PC-9 (cell line): ENCODE data around the gene KIAA0513. TPM values are rescaled to one million over a fixed set of nuclear protein-coding genes. Genes with fewer than 3 reads are reported as not detected.

ENCODE experiments used
- BruUV-seq: library from RNA; stranded (reverse); fragments of 400-500 nt; replicated peaks from 2 replicates; lab custom pipeline; 2021; lab: Mats Ljungman, UMichigan
- CTCF ChIA-PET: fragments of 300-600 bp; sonication (Branson Sonifier 250); formaldehyde crosslinking; loops from one replicate; lab custom pipeline; 2022; ENCODE audit warnings: antibody characterized with exemption; lab: Charles Lee
- POLR2A ChIA-PET: fragments of 300-600 bp; sonication (Branson Sonifier 250); formaldehyde crosslinking; loops from one replicate; lab custom pipeline; 2022; ENCODE audit warnings: antibody characterized with exemption; ENCODE audit not compliant: unreplicated experiment; lab: Charles Lee
- DNase-seq, 2 experiments: peaks; one replicate each; pipeline versions ENCODE4 v3.0.0 to v3.0.0-alpha.2; 2015 to 2022; ENCODE audit warnings: mixed read lengths in 1 of 2
- H2AFZ ChIP-seq: fragments of 200-600 bp; sonication (generic); 2 replicates; pipeline ENCODE4 v1.8.1; 2017; ENCODE audit warnings: antibody characterized with exemption
- H3F3A ChIP-seq: fragments of 200-600 bp; sonication (generic); 2 replicates; pipeline ENCODE4 v1.8.1; 2017; ENCODE audit warnings: antibody characterized with exemption, mild to moderate bottlenecking, low read depth; ENCODE audit not compliant: insufficient read depth
- H3K27ac ChIP-seq: fragments of 200-600 bp; sonication (generic); 2 replicates; pipeline ENCODE4 v1.6.1; 2016; ENCODE audit warnings: mixed run types
- H3K27me3 ChIP-seq: fragments of 200-600 bp; sonication (generic); 2 replicates; pipeline ENCODE4 v1.6.1; 2016; ENCODE audit warnings: low read depth, mixed run types; ENCODE audit not compliant: insufficient read depth
- H3K36me3 ChIP-seq: fragments of 200-600 bp; sonication (generic); 2 replicates; pipeline ENCODE4 v1.6.1; 2016; ENCODE audit warnings: low read depth, mixed run types
- H3K4me1 ChIP-seq: fragments of 200-600 bp; sonication (generic); replicated peaks from 2 replicates; pipeline ENCODE4 v1.6.1; 2016; ENCODE audit warnings: mixed run types; ENCODE audit not compliant: insufficient read depth
- H3K4me2 ChIP-seq: fragments of 200-600 bp; sonication (generic); 2 replicates; pipeline ENCODE4 v1.6.1; 2017; ENCODE audit warnings: mixed run types
- H3K4me3 ChIP-seq: fragments of 200-600 bp; sonication (generic); 2 replicates; pipeline ENCODE4 v1.6.1; 2016; ENCODE audit warnings: mixed run types
- H3K79me2 ChIP-seq: fragments of 200-600 bp; sonication (generic); 2 replicates; pipeline ENCODE4 v1.6.1; 2017; ENCODE audit warnings: low read depth, mixed run types
- H3K9me2 ChIP-seq: fragments of 200-600 bp; sonication (generic); 2 replicates; pipeline ENCODE4 v1.8.1; 2017; ENCODE audit warnings: mild to moderate bottlenecking; ENCODE audit not compliant: insufficient read depth
- H3K9me3 ChIP-seq: fragments of 200-600 bp; sonication (generic); 2 replicates; pipeline ENCODE4 v1.8.1; 2016; ENCODE audit warnings: low read depth; ENCODE audit not compliant: insufficient read depth
- H4K20me1 ChIP-seq: fragments of 200-600 bp; sonication (generic); 2 replicates; pipeline ENCODE4 v1.8.1; 2017; ENCODE audit not compliant: insufficient read depth
- EZH2 ChIP-seq: fragments of 200-600 bp; sonication (generic); IDR thresholded peaks from 2 replicates; pipeline ENCODE4 v1.8.0; 2017; ENCODE audit warnings: antibody characterized with exemption, low read depth
- intact Hi-C: fragments of 100-400 bp; cut with micrococcal nuclease; formaldehyde crosslinking; loops from one replicate; pipeline ENCODE4 v1.10.0; 2022; ENCODE audit not compliant: unreplicated experiment
- total RNA-seq: library from RNA; stranded (reverse); gene quantifications from 2 replicates; pipeline ENCODE4 v1.2.3, GENCODE V29; 2021
- TF ChIP-seq, protein P1 (sequence below): fragments of 200-600 bp; sonication (generic); conservative IDR thresholded peaks from 2 replicates; pipeline ENCODE4 v1.6.1; 2017; ENCODE audit warnings: mixed run types, antibody characterized with exemption, mild to moderate bottlenecking, moderate library complexity

The KIAA0513 gene
- total RNA-seq, 1 experiment from 2014 or later = 4.3 TPM

DNA sequence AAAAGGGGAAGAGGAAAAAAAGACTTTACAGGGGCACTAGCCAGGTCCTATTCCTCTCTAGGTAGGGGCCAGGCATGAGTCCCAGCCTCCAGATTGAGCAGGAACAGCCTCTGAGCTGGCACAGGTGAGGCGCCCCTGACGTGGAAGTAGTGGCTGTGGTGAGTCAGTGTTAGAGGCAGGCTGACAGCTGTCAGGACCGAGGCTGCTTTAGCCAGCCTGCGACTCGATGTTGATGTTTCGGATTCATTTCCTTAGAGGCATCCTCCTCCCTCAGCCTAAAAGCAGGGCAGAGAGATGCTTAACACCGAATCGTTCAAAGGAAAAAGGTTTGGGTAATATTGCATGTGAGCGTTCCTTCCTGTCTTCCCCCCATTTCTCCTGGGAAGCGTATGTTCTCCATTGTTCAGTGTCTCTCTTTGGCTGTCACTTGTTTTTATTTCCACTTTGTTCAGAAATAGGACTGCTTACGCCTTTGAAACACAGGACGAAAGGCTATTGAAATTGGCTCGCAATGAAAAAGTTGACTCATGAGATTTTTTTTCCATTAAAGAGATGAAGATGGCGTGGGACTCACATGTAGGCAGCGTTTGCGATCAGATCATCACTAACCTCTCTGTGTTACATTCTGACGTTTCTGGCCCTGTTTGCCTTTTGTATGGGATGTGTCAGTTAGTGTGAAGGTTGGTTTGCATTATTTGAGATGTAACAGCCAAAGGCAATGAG lies 1.3 kb downstream of the KIAA0513 start:
- H3F3A ChIP-seq = peaks cover 33% of the 10 kb centered on the region
- DNase-seq = peak; percentile 50 to 76
- TF ChIP-seq EZH2 = no peak
- TF ChIP-seq, protein P1, sequence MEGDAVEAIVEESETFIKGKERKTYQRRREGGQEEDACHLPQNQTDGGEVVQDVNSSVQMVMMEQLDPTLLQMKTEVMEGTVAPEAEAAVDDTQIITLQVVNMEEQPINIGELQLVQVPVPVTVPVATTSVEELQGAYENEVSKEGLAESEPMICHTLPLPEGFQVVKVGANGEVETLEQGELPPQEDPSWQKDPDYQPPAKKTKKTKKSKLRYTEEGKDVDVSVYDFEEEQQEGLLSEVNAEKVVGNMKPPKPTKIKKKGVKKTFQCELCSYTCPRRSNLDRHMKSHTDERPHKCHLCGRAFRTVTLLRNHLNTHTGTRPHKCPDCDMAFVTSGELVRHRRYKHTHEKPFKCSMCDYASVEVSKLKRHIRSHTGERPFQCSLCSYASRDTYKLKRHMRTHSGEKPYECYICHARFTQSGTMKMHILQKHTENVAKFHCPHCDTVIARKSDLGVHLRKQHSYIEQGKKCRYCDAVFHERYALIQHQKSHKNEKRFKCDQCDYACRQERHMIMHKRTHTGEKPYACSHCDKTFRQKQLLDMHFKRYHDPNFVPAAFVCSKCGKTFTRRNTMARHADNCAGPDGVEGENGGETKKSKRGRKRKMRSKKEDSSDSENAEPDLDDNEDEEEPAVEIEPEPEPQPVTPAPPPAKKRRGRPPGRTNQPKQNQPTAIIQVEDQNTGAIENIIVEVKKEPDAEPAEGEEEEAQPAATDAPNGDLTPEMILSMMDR = no peak
- peaks cover 52% of the 10 kb centered on the region for H3K4me1 ChIP-seq
- ChIA-PET POLR2A (interaction anchor here (0.9 kb wide), 1 partner anchor 58 kb away, joined by 5 read pairs; no protein-coding TSS in a partner anchor), CTCF (interaction anchor here (0.7 kb wide), 1 partner anchor 33 kb away, joined by 5 read pairs; no protein-coding TSS in a partner anchor)
- intact Hi-C loops = loop anchor here (5.0 kb wide), 1 partner anchor 37 kb away; no protein-coding TSS in a partner anchor
- no peaks in the 10 kb centered on the region for H3K79me2 ChIP-seq
- no peaks in the 10 kb centered on the region for H3K9me3 ChIP-seq
- H4K20me1 ChIP-seq = peaks cover 5% of the 10 kb centered on the region; the same call in 1 of the 2 replicates
- H3K27ac ChIP-seq = 0 out of 2 replicates have a peak overlapping the region, but pooled peaks have one; percentile 4
- H3K9me2 ChIP-seq = no peaks in the 10 kb centered on the region
- no peak overlapping the region for H2AFZ ChIP-seq
- H3K36me3 ChIP-seq = no peaks in the 10 kb centered on the region
- TSS peak; percentile 32 for BruUV-seq
- H3K27me3 ChIP-seq = no peaks in the 10 kb centered on the region
- H3K4me3 ChIP-seq = peak overlapping the region; percentile 93; the same call in 1 of the 2 replicates
- peak overlapping the region; percentile 95 for H3K4me2 ChIP-seq

DNA sequence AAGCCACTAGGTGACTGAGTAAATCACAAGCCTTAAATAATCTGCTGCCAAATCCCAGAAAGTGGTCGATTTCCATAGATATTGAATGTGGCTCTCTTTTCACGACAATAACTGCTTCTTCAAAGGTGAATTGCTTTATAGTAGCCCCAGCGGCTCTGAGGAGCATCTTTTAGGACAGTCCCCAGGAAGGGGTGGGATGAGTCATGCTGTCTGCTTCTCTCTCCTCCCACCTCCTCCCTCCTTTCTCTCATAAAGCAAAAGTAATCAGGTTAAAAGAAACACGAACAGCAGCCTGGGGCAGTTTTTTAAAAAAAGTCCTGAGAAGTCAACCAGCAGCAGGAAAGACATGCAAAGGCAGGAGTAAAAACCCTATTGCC lies 1.8 kb downstream of the KIAA0513 start:
- Histone ChIP-seq H3K27ac (peak overlapping the region; percentile 73), H3K9me2 (no peaks in the 10 kb centered on the region), H3F3A (peaks cover 33% of the 10 kb centered on the region), H3K36me3 (no peaks in the 10 kb centered on the region), H3K4me1 (peaks cover 52% of the 10 kb centered on the region), H3K9me3 (no peaks in the 10 kb centered on the region), H3K4me2 (peak overlapping the region; percentile 95), H3K79me2 (no peaks in the 10 kb centered on the region), H3K4me3 (peak overlapping the region; percentile 93; the same call in 1 of the 2 replicates), H3K27me3 (no peaks in the 10 kb centered on the region), H2AFZ (no peak overlapping the region), H4K20me1 (peaks cover 5% of the 10 kb centered on the region; the same call in 1 of the 2 replicates)
- peak in 1 of 2 experiments; percentile 82 for DNase-seq
- ChIA-PET CTCF (no interaction called here), POLR2A (no interaction called here)
- intact Hi-C loops = loop anchor here (5.0 kb wide), 1 partner anchor 37 kb away; no protein-coding TSS in a partner anchor
- TF ChIP-seq EZH2 = no peak
- TF ChIP-seq, protein P1 = no peak
- BruUV-seq = no TSS peak

DNA sequence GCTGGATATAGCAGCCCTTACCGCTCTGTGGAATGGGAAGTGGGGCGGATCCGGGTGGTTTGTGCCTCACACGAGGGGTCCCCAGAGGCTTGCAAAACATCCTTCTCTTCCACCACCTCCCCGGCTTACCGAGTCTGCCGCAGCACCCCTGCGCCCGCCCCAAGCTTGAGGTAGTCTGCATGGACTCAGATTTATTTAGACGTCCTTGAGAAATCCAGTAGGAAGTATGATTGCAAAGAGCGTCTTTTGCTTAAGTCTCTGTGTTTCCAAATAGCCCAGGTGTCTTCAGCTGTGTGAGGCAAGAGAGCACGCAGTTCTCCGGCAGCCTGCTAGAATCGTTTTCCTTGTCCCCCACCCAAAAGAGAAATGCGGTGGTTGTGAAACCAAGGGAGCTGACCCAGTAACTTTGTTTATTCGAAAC lies 2.4 kb downstream of the KIAA0513 start:
- Histone ChIP-seq H3K4me3 (peak overlapping the region; percentile 37; the same call in 1 of the 2 replicates), H2AFZ (no peak overlapping the region), H3K27me3 (no peaks in the 10 kb centered on the region), H3K4me1 (peaks cover 52% of the 10 kb centered on the region), H4K20me1 (peaks cover 5% of the 10 kb centered on the region; the same call in 1 of the 2 replicates), H3K27ac (peak overlapping the region; percentile 73), H3K9me2 (no peaks in the 10 kb centered on the region), H3F3A (peaks cover 33% of the 10 kb centered on the region), H3K9me3 (no peaks in the 10 kb centered on the region), H3K4me2 (peak overlapping the region; percentile 95), H3K36me3 (no peaks in the 10 kb centered on the region), H3K79me2 (no peaks in the 10 kb centered on the region)
- DNase-seq = peak in 1 of 2 experiments; percentile 93
- CTCF ChIA-PET = no interaction called here
- TF ChIP-seq EZH2 = no peak
- TF ChIP-seq, protein P1 = no peak
- intact Hi-C loops = loop anchor here (5.0 kb wide), 1 partner anchor 38 kb away; no protein-coding TSS in a partner anchor
- BruUV-seq = no TSS peak
- POLR2A ChIA-PET = interaction anchor here (0.7 kb wide), 1 partner anchor 191 kb away, joined by 18 read pairs; no protein-coding TSS in a partner anchor
